ENCODE results near the gene GLRX.

The GLRX gene

DNA sequence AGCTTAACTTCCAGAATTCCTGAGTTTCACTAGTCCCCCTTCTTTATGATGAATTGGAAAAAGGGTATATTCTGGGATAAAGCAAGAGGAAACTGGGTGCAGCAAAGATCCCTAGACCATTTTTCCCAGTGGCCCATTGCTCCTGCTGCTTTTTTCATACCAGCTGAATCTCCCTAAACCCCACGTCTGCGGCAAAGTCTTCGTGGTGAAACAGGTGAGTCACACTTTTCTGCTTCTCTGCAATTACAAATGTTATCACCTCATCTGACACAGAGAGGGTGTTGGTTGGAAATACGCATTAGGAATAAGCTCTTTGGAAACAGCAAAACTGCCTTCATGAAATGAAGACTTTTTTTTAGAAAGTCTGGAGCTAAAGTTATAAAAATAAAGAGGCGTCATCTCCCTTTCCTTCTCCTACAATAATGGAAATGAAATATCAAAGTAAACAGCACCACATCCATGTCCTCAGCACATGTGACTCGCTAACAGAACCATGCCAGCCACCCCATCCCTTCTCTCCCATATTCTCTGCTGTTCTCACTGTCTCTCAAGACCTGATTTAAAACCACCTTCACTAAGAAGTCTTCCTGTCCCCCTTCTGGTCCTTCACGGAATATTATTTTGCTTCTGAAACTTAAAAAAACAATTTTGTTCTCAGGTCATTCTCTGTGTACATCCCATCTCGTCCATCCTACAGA is 39.5 kb upstream of the GLRX start:
- no peak overlapping the region for H2AFZ ChIP-seq (ENCODE audit: low read length)

GRCh38 chr5:95861221-95861863 is 38.8 kb upstream of the GLRX start:
- H3K36me3 ChIP-seq (ENCODE audit: insufficient read depth, low read length), result no peaks in the 10 kb centered on the region
- no peak overlapping the region for H3K27ac ChIP-seq (ENCODE audit: low read depth, low read length, poor library complexity, severe bottlenecking)
- no peak overlapping the region for H3K4me3 ChIP-seq (ENCODE audit: low read depth, low read length, poor library complexity, severe bottlenecking)
- no peak overlapping the region for H3K9ac ChIP-seq (ENCODE audit: low read length)
- 0 out of 2 replicates have a peak, but pooled peaks cover 6% of the 10 kb centered on the region for H3K27me3 ChIP-seq (ENCODE audit: insufficient read depth, low read length)
- no peaks in the 10 kb centered on the region for H4K20me1 ChIP-seq (ENCODE audit: insufficient read depth, low read length)
- TF ChIP-seq, protein P1, sequence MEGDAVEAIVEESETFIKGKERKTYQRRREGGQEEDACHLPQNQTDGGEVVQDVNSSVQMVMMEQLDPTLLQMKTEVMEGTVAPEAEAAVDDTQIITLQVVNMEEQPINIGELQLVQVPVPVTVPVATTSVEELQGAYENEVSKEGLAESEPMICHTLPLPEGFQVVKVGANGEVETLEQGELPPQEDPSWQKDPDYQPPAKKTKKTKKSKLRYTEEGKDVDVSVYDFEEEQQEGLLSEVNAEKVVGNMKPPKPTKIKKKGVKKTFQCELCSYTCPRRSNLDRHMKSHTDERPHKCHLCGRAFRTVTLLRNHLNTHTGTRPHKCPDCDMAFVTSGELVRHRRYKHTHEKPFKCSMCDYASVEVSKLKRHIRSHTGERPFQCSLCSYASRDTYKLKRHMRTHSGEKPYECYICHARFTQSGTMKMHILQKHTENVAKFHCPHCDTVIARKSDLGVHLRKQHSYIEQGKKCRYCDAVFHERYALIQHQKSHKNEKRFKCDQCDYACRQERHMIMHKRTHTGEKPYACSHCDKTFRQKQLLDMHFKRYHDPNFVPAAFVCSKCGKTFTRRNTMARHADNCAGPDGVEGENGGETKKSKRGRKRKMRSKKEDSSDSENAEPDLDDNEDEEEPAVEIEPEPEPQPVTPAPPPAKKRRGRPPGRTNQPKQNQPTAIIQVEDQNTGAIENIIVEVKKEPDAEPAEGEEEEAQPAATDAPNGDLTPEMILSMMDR (IDR thresholded peaks at IDR 0.05; ENCODE audit: low read length), result no peak
- TF ChIP-seq EZH2 (IDR thresholded peaks at IDR 0.05; ENCODE audit: borderline replicate concordance, low read length), result no peak
- no peaks in the 10 kb centered on the region for H3K9me3 ChIP-seq (ENCODE audit: low read length)
- H3K4me1 ChIP-seq (ENCODE audit: insufficient read depth, low read length, severe bottlenecking), result peaks cover 10% of the 10 kb centered on the region
- no peaks in the 10 kb centered on the region for H3F3A ChIP-seq (ENCODE audit: insufficient read depth, low read length)
- no peak overlapping the region for H2AFZ ChIP-seq (ENCODE audit: low read length)
- no peaks in the 10 kb centered on the region for H3K9me2 ChIP-seq (ENCODE audit: low read depth, low read length)
- H3K79me2 ChIP-seq (ENCODE audit: insufficient read depth, low read length), result no peaks in the 10 kb centered on the region
- no peak overlapping the region; the same call in 1 of the 2 replicates for H3K4me2 ChIP-seq (ENCODE audit: low read length)

More for the DNA sequence above, 39.5 kb upstream of the GLRX start:
- Histone ChIP-seq H4K20me1 (ENCODE audit: insufficient read depth, low read length) (no peaks in the 10 kb centered on the region), H3K9me3 (ENCODE audit: low read length) (no peaks in the 10 kb centered on the region), H3F3A (ENCODE audit: insufficient read depth, low read length) (no peaks in the 10 kb centered on the region), H3K4me3 (ENCODE audit: low read depth, low read length, poor library complexity, severe bottlenecking) (no peak overlapping the region), H3K27me3 (ENCODE audit: insufficient read depth, low read length) (0 out of 2 replicates have a peak, but pooled peaks cover 6% of the 10 kb centered on the region), H3K79me2 (ENCODE audit: insufficient read depth, low read length) (no peaks in the 10 kb centered on the region), H3K36me3 (ENCODE audit: insufficient read depth, low read length) (no peaks in the 10 kb centered on the region), H3K4me2 (ENCODE audit: low read length) (no peak overlapping the region; the same call in 1 of the 2 replicates), H3K4me1 (ENCODE audit: insufficient read depth, low read length, severe bottlenecking) (peaks cover 10% of the 10 kb centered on the region), H3K9me2 (ENCODE audit: low read depth, low read length) (no peaks in the 10 kb centered on the region), H3K9ac (ENCODE audit: low read length) (no peak overlapping the region), H3K27ac (ENCODE audit: low read depth, low read length, poor library complexity, severe bottlenecking) (no peak overlapping the region)
- TF ChIP-seq EZH2 (IDR thresholded peaks at IDR 0.05; ENCODE audit: borderline replicate concordance, low read length), result no peak
- TF ChIP-seq, protein P1 (IDR thresholded peaks at IDR 0.05; ENCODE audit: low read length), result no peak

GRCh38 chr5:95859661-95860060 is 37.1 kb upstream of the GLRX start:
- Histone ChIP-seq H2AFZ (ENCODE audit: low read length) (no peak overlapping the region), H3K27me3 (ENCODE audit: insufficient read depth, low read length) (0 out of 2 replicates have a peak, but pooled peaks cover 6% of the 10 kb centered on the region), H3K4me2 (ENCODE audit: low read length) (no peak overlapping the region), H3F3A (ENCODE audit: insufficient read depth, low read length) (no peaks in the 10 kb centered on the region), H3K9ac (ENCODE audit: low read length) (no peak overlapping the region), H3K4me3 (ENCODE audit: low read depth, low read length, poor library complexity, severe bottlenecking) (no peak overlapping the region), H3K79me2 (ENCODE audit: insufficient read depth, low read length) (no peaks in the 10 kb centered on the region), H3K9me3 (ENCODE audit: low read length) (no peaks in the 10 kb centered on the region), H3K36me3 (ENCODE audit: insufficient read depth, low read length) (no peaks in the 10 kb centered on the region), H4K20me1 (ENCODE audit: insufficient read depth, low read length) (no peaks in the 10 kb centered on the region), H3K9me2 (ENCODE audit: low read depth, low read length) (no peaks in the 10 kb centered on the region), H3K4me1 (ENCODE audit: insufficient read depth, low read length, severe bottlenecking) (peaks cover 10% of the 10 kb centered on the region), H3K27ac (ENCODE audit: low read depth, low read length, poor library complexity, severe bottlenecking) (no peak overlapping the region)
- no peak for TF ChIP-seq EZH2 (IDR thresholded peaks at IDR 0.05; ENCODE audit: borderline replicate concordance, low read length)
- TF ChIP-seq, protein P1 (IDR thresholded peaks at IDR 0.05; ENCODE audit: low read length), result no peak
